ENCODE results near the gene MYL4.

The MYL4 gene

DNA sequence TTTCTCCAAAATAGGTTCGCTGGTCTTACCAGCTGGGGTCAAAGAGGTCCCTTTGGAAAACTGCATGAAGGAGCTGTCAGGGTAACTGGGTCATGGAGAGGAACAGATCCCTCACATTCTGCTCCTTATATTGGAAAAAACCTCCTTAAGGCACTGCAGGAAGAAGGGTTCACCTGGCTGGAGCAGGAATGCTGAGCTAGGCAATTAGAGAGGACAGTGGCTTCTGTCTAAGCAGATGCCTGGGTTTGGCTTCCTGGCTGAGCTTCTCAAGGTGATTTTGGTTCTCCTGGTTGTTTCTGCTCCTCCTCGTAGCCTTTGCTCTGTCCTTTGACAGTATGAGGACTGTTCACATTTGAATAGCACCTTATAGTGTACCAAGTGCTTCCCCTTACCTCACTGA, 64.1 kb downstream of the MYL4 start:
- no peak for DNase-seq (ENCODE audit: low read depth in 2 of 2)
